K562 treated with DMSO at 1 percent for 24 hours (cell line): ENCODE measurements around the gene NMUR2. TPM values are rescaled to one million over a fixed set of nuclear protein-coding genes. Genes with fewer than 3 reads are reported as not detected.

Experiments
- total RNA-seq: library from RNA; unstranded; fragments of 300-600 nt; gene quantifications from 2 replicates; pipeline ENCODE4 v1.2.3, GENCODE V29; 2022; ENCODE audit warnings: low read depth; ENCODE audit not compliant: insufficient read depth

NMUR2 gene, protein sequence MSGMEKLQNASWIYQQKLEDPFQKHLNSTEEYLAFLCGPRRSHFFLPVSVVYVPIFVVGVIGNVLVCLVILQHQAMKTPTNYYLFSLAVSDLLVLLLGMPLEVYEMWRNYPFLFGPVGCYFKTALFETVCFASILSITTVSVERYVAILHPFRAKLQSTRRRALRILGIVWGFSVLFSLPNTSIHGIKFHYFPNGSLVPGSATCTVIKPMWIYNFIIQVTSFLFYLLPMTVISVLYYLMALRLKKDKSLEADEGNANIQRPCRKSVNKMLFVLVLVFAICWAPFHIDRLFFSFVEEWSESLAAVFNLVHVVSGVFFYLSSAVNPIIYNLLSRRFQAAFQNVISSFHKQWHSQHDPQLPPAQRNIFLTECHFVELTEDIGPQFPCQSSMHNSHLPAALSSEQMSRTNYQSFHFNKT
- not detected in 2 replicates for total RNA-seq

GRCh38 chr5:152405145-152405544, at the start of gene NMUR2:
Gene NMUR2, minus strand, starts transcription at chr5:152405279. Its CDS starts 166 bp downstream, at chr5:152405113.

